Skeletal muscle tissue (tissue), 4 donors: ENCODE results near the gene EPGN. TPM values are rescaled to one million over a fixed set of nuclear protein-coding genes. Genes with fewer than 3 reads are reported as not detected.

Source experiments
- H3K27ac ChIP-seq: one replicate; pipeline ENCODE4 v1.7.0; 2013; ENCODE audit warnings: mild to moderate bottlenecking, low read depth, low read length, inconsistent platforms
- H3K27me3 ChIP-seq, 3 donors: one replicate each; pipeline ENCODE4 v1.7.0; 2013; ENCODE audit warnings: low read length in 3 of 3; ENCODE audit not compliant: control insufficient read depth in 3 of 3, insufficient read depth in 3 of 3
- H3K36me3 ChIP-seq, 3 donors: one replicate each; pipeline ENCODE4 v1.7.0; 2013; ENCODE audit warnings: low read length in 3 of 3; ENCODE audit not compliant: control insufficient read depth in 3 of 3, insufficient read depth in 3 of 3
- H3K4me1 ChIP-seq, 3 donors: one replicate each; pipeline ENCODE4 v1.7.0; 2013; ENCODE audit warnings: low read length in 3 of 3, mild to moderate bottlenecking in 3 of 3; ENCODE audit not compliant: control insufficient read depth in 3 of 3, insufficient read depth in 3 of 3
- H3K4me3 ChIP-seq, 3 donors: one replicate each; pipeline ENCODE4 v1.7.0; 2013; ENCODE audit warnings: low read length in 3 of 3
- H3K9ac ChIP-seq, 3 donors: one replicate each; pipeline ENCODE4 v1.7.0; 2013; ENCODE audit warnings: low read length in 3 of 3, mild to moderate bottlenecking in 3 of 3, moderate library complexity in 2 of 3, low read depth in 1 of 3
- H3K9me3 ChIP-seq, 3 donors: one replicate each; pipeline ENCODE4 v1.7.0; 2013; ENCODE audit warnings: low read length in 3 of 3; ENCODE audit not compliant: control insufficient read depth in 3 of 3
- total RNA-seq: library from RNA; depleted of rRNA; stranded (reverse); fragments of >200 nt; gene quantifications from one replicate; pipeline ENCODE4 v1.2.3, GENCODE V29; 2014
- donor health status: Osteomylitis.

The EPGN gene
- total RNA-seq, 1 donor from 2014 or later = 0.52 TPM

DNA sequence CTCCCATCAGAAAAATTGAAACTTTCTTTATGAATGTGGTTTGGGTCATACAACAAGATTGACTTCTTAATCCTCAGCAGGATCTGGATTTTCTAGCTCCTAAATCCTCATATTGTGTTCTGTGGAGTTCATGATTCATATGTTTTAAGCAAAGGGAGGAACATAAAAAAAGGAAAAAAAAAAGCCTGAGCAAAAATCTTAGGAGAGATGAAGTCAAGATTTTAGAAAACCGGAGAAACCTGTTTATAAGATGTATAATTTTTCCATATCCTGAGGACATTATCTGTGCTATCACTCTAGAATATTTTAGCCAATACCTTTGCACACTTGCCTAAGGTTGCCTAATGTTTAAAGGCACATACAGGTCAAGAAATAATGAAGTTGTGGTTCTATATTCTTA is 49.7 kb downstream of the EPGN start:
- Histone ChIP-seq H3K4me3 (no peak overlapping the region), H3K9ac (no peak overlapping the region), H3K4me1 (no peaks in the 10 kb centered on the region), H3K27me3 (no peaks in the 10 kb centered on the region), H3K36me3 (no peaks in the 10 kb centered on the region), H3K9me3 (no peaks in the 10 kb centered on the region), H3K27ac (no peak overlapping the region)

- Histone ChIP-seq H3K4me1 (peaks cover 9 to 12% (median 10%) of the 10 kb centered on the region in 3 donors), H3K27me3 (peaks cover 9 to 13% (median 10%) of the 10 kb centered on the region in 3 donors), H3K36me3 (no peaks in the 10 kb centered on the region), H3K4me3 (no peak overlapping the region), H3K27ac (no peak overlapping the region), H3K9ac (no peak overlapping the region), H3K9me3 (no peaks in the 10 kb centered on the region)
Measured at GRCh38 chr4:74361671-74362070, 53.4 kb downstream of the EPGN start.

GRCh38 chr4:74362347-74362746 is 54.1 kb downstream of the EPGN start:
- Histone ChIP-seq H3K36me3 (no peaks in the 10 kb centered on the region), H3K9me3 (no peaks in the 10 kb centered on the region), H3K9ac (no peak overlapping the region), H3K4me1 (peaks cover 9 to 12% (median 10%) of the 10 kb centered on the region in 3 donors), H3K4me3 (no peak overlapping the region), H3K27ac (no peak overlapping the region), H3K27me3 (peaks cover 9 to 13% (median 10%) of the 10 kb centered on the region in 3 donors)

DNA sequence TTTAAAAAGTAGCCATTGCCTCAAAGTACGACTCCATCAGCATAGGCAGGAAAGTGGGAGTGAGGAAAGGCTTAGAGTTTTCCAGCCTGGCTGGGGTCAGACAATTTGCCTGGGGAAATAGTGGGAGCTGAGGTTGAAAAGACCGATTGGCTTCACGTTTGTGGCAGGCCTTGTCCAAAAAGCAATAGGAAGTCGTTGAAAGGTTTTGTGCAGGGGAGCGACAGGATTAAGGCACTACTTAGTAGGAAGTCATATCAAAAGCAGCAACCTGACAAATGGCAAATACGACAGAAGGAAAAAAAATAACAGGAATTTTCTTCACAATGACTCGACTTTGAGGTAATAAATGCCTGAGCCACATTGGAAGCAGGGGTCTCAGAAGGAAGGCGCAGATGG is 56.0 kb downstream of the EPGN start:
- no peak overlapping the region for H3K27ac ChIP-seq
- H3K4me1 ChIP-seq = peaks cover 9 to 12% (median 10%) of the 10 kb centered on the region in 3 donors
- no peak overlapping the region for H3K4me3 ChIP-seq
- H3K9me3 ChIP-seq = no peaks in the 10 kb centered on the region
- peaks cover 9 to 17% (median 10%) of the 10 kb centered on the region in 3 donors for H3K27me3 ChIP-seq
- no peaks in the 10 kb centered on the region for H3K36me3 ChIP-seq
- no peak overlapping the region for H3K9ac ChIP-seq

- Histone ChIP-seq H3K27ac (no peak within 1 kb of the TSS), H3K9me3 (no peaks in the 10 kb centered on the region), H3K9ac (peak within 1 kb of the TSS in 1 of 3 donors; percentile 33), H3K36me3 (no peaks in the 10 kb centered on the region), H3K4me1 (peaks cover 9 to 12% (median 10%) of the 10 kb centered on the region in 3 donors), H3K27me3 (peaks cover 9 to 17% (median 10%) of the 10 kb centered on the region in 3 donors), H3K4me3 (peak within 1 kb of the TSS; percentile 27 to 59 (median 59))
Measured at GRCh38 chr4:74364652-74365491, 56.6 kb downstream of the EPGN start, which contains the start of gene EREG. TSS of gene EREG (plus strand) at chr4:74365145. CDS start at chr4:74365309, 164 bp downstream.

DNA sequence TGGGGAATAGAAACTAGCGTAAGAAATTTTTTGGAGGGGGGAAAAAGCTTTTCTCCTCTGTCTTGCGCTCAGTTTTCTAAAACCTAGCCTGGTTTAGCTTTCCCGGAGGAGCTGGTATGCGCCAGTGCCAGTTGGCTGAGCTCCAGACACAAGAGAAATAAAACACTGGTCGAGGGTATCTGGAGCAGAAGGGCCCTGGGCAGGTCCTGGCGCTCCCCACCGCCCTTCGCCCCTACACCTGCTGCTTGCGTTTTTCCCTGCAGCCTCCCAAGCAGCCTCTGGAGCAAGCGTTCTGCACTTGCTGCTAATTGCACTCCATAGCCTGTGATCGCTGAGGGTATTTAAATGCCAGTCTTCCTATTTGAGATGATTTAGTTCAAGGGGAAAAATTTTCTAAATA is 57.5 kb downstream of the EPGN start:
- H3K4me3 ChIP-seq = peak overlapping the region in 2 of 3 donors; percentile 26 to 59

More for the DNA sequence above, 57.5 kb downstream of the EPGN start:
- H3K27me3 ChIP-seq = peaks cover 9 to 17% (median 10%) of the 10 kb centered on the region in 3 donors
- H3K36me3 ChIP-seq = no peaks in the 10 kb centered on the region
- H3K4me1 ChIP-seq = peaks cover 9 to 12% (median 10%) of the 10 kb centered on the region in 3 donors
- no peaks in the 10 kb centered on the region for H3K9me3 ChIP-seq
- peak overlapping the region in 1 of 3 donors; percentile 27 for H3K9ac ChIP-seq
- H3K27ac ChIP-seq = no peak overlapping the region

Other genes with a start within 250 kb of the EPGN start
- 3.1 TPM for gene CXCL2, start 209.3 kb upstream of the EPGN start, total RNA-seq
- gene MTHFD2L, start 150.4 kb upstream of the EPGN start, total RNA-seq = 20.9 TPM
- gene EREG, start 56.7 kb downstream of the EPGN start, total RNA-seq = not detected
- not detected for gene AREG, start 136.7 kb downstream of the EPGN start, total RNA-seq